Neuronal stem cell (in vitro differentiated cells): ENCODE data around the gene BABAM2.
"Not testable (repeated sequence)": the region's sequence is repeated elsewhere in the genome, so short reads cannot be mapped to it uniquely, and the experiment has no call there.

Experiments
- DNase-seq: peaks from one replicate; pipeline ENCODE4 v3.0.0-alpha.2; 2013; ENCODE audit warnings: low spot score
- H2AFZ ChIP-seq: one replicate; pipeline ENCODE4 v1.6.1; 2013; ENCODE audit warnings: mild to moderate bottlenecking, low read length, inconsistent platforms
- H2AK5ac ChIP-seq: 2 replicates; pipeline ENCODE4 v1.6.1; 2013; ENCODE audit warnings: low read depth, mild to moderate bottlenecking, inconsistent platforms, low read length, moderate library complexity, mixed read lengths
- H2BK120ac ChIP-seq: 2 replicates; pipeline ENCODE4 v1.6.1; 2013; ENCODE audit warnings: low read depth, mild to moderate bottlenecking, inconsistent platforms, low read length, moderate library complexity, mixed read lengths
- H2BK12ac ChIP-seq: one replicate; pipeline ENCODE4 v1.6.1; 2013; ENCODE audit warnings: low read length, inconsistent platforms
- H2BK15ac ChIP-seq: 2 replicates; pipeline ENCODE4 v1.6.1; 2013; ENCODE audit warnings: mild to moderate bottlenecking, low read length, inconsistent platforms, mixed read lengths
- H2BK5ac ChIP-seq: one replicate; pipeline ENCODE4 v1.6.1; 2013; ENCODE audit warnings: inconsistent platforms, mild to moderate bottlenecking, low read length, moderate library complexity
- H3K14ac ChIP-seq: one replicate; pipeline ENCODE4 v1.6.1; 2013; ENCODE audit warnings: low read length, inconsistent platforms
- H3K18ac ChIP-seq: 2 replicates; pipeline ENCODE4 v1.6.1; 2013; ENCODE audit warnings: low read length, inconsistent platforms
- H3K23ac ChIP-seq: 2 replicates; pipeline ENCODE4 v1.6.1; 2013; ENCODE audit warnings: low read depth, mild to moderate bottlenecking, mixed read lengths, low read length, inconsistent platforms; ENCODE audit not compliant: poor library complexity
- H3K27ac ChIP-seq: replicated peaks from 3 replicates; pipeline ENCODE4 v1.5.1; 2013; ENCODE audit warnings: low read length, inconsistent platforms
- H3K27me3 ChIP-seq, 3 experiments: 2 replicates each; pipeline ENCODE4 v1.6.1; 2013; ENCODE audit warnings: low read length in 3 of 3, mild to moderate bottlenecking in 2 of 3, inconsistent platforms in 1 of 3, low read depth in 1 of 3, mixed read lengths in 1 of 3, moderate library complexity in 1 of 3; ENCODE audit not compliant: control insufficient read depth in 3 of 3, insufficient read depth in 3 of 3
- H3K36me3 ChIP-seq, 2 donors: replicated peaks in 1 of 2; 2 replicates each; pipeline ENCODE4 v1.6.1; 2013; ENCODE audit warnings: low read length in 2 of 2; ENCODE audit not compliant: control insufficient read depth in 2 of 2, insufficient read depth in 2 of 2
- H3K4ac ChIP-seq: 2 replicates; pipeline ENCODE4 v1.6.1; 2013; ENCODE audit warnings: inconsistent platforms, mild to moderate bottlenecking, low read length, moderate library complexity
- H3K4me1 ChIP-seq, 2 donors: 1 replicate in 1 of 2; 2 replicates in 1 of 2; pipeline ENCODE4 v1.6.1; 2013; ENCODE audit warnings: low read length in 2 of 2, low read depth in 1 of 2; ENCODE audit not compliant: control insufficient read depth in 2 of 2, insufficient read depth in 1 of 2
- H3K4me2 ChIP-seq: one replicate; pipeline ENCODE4 v1.6.1; 2013; ENCODE audit warnings: mild to moderate bottlenecking, low read length, inconsistent platforms; ENCODE audit not compliant: insufficient read depth, poor library complexity, severe bottlenecking
- H3K4me3 ChIP-seq, 2 donors: 2 replicates each; pipeline ENCODE4 v1.5.1; 2013; ENCODE audit warnings: low read length in 2 of 2, mild to moderate bottlenecking in 2 of 2, inconsistent platforms in 1 of 2, moderate library complexity in 1 of 2
- H3K79me1 ChIP-seq: one replicate; pipeline ENCODE4 v1.6.1; 2013; ENCODE audit warnings: low read depth, mild to moderate bottlenecking, inconsistent platforms, low read length, moderate library complexity
- H3K9ac ChIP-seq: one replicate; pipeline ENCODE4 v1.6.1; 2013; ENCODE audit warnings: mild to moderate bottlenecking, low read depth, low read length, inconsistent platforms; ENCODE audit not compliant: poor library complexity
- H3K9me3 ChIP-seq, 2 donors: replicated peaks in 1 of 2; 2 replicates each; pipeline versions ENCODE3 to v1.6.1; 2013; ENCODE audit warnings: low read length in 2 of 2, mild to moderate bottlenecking in 2 of 2, inconsistent platforms in 1 of 2, low read depth in 1 of 2, mixed read lengths in 1 of 2, moderate library complexity in 1 of 2; ENCODE audit not compliant: control insufficient read depth in 2 of 2, insufficient read depth in 1 of 2
- H4K8ac ChIP-seq: one replicate; pipeline ENCODE4 v1.6.1; 2013; ENCODE audit warnings: low read depth, mild to moderate bottlenecking, inconsistent platforms, low read length, moderate library complexity
- H4K91ac ChIP-seq: one replicate; pipeline ENCODE4 v1.6.1; 2013; ENCODE audit warnings: low read length, low read depth, mild to moderate bottlenecking, inconsistent platforms; ENCODE audit not compliant: poor library complexity
- WGBS, 2 donors: extraction: QIAGEN DNeasy Blood & Tissue Kit; methylation state at CpG; one replicate each; pipeline ENCODE4 v1.1.7; 2013; ENCODE audit warnings: missing lambda C conversion rate in 2 of 2, mixed read lengths in 1 of 2; ENCODE audit not compliant: insufficient read length in 2 of 2, insufficient replicate concordance in 1 of 2; ENCODE audit errors: extremely low coverage in 2 of 2; 5-methylcytosine and 5-hydroxymethylcytosine counted together

The BABAM2 gene

DNA sequence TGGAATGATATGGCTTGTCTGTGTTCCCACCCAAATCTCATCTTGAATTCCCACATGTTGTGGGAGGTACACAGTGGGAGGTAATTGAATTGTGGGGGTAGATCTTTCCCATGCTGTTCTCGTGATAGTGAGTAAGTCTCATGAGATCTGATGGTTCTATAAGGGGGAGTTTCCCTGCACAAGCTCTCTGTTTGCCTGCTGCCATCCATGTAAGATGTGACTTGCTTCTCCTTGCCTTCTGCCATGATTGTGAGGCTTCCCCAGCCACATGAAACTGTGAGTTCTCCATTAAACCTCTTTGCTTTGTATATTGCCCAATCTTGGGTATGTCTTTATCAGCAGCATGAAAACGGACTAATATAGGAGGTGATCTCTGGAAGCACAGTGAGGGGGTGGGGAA, 78.4 kb downstream of the BABAM2 start:
- not testable (repeated sequence) for H3K27ac ChIP-seq, H3K27me3 ChIP-seq, H3K79me1 ChIP-seq, H3K4me1 ChIP-seq, H2BK5ac ChIP-seq, H2BK15ac ChIP-seq, H3K14ac ChIP-seq, H3K36me3 ChIP-seq, H3K4me3 ChIP-seq, H2BK120ac ChIP-seq, DNase-seq, H2AK5ac ChIP-seq, H2AFZ ChIP-seq, H3K4ac ChIP-seq, H3K9ac ChIP-seq, H4K8ac ChIP-seq, H3K23ac ChIP-seq, H2BK12ac ChIP-seq, H4K91ac ChIP-seq, H3K4me2 ChIP-seq, H3K18ac ChIP-seq
- H3K9me3 ChIP-seq = peaks cover 0 to 17% of the 10 kb centered on the region in 2 donors
- WGBS, 2 donors = no CpG with 5 or more reads among the region's 2 CpGs

DNA sequence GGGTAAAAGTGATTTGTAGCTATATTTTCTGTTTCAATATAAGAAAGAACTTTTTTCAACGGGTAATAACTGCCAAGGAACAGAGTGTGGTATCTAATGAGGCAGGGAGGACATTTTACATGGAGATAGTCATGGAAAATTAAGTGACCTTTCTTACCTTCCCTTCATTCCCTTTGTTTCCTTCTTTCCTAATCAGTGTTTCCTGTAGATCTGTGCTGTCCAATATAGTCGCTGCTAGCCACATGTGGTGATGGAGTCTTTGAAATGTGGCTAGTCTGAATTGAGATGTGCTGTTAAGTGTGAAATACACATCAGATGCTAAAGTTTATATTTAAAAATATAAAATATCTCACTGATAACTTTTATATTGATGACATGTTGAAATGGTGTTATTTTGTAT, 81.8 kb downstream of the BABAM2 start:
- peak overlapping the region; percentile 11 for H3K4me2 ChIP-seq
- H2BK12ac ChIP-seq = no peak overlapping the region
- no peak overlapping the region for H3K4ac ChIP-seq
- H4K8ac ChIP-seq = no peak overlapping the region
- no peak overlapping the region for H2AK5ac ChIP-seq
- DNase-seq = no peak
- no peak overlapping the region for H4K91ac ChIP-seq
- no peaks in the 10 kb centered on the region for H3K4me1 ChIP-seq
- no peak overlapping the region for H2BK15ac ChIP-seq
- peaks cover 0 to 13% of the 10 kb centered on the region in 2 donors for H3K9me3 ChIP-seq
- no peaks in the 10 kb centered on the region for H3K79me1 ChIP-seq
- no peak overlapping the region for H3K23ac ChIP-seq
- no peak overlapping the region for H3K9ac ChIP-seq
- no peak overlapping the region for H2AFZ ChIP-seq
- no peak overlapping the region for H2BK5ac ChIP-seq
- no peaks in the 10 kb centered on the region for H3K27me3 ChIP-seq
- H3K36me3 ChIP-seq = no peaks in the 10 kb centered on the region
- no peak overlapping the region for H3K27ac ChIP-seq
- no CpG with 5 or more reads among the region's 2 CpGs for WGBS, 2 donors
- H3K4me3 ChIP-seq = no peak overlapping the region
- H3K14ac ChIP-seq = no peak overlapping the region
- H2BK120ac ChIP-seq = no peak overlapping the region
- no peak overlapping the region for H3K18ac ChIP-seq

DNA sequence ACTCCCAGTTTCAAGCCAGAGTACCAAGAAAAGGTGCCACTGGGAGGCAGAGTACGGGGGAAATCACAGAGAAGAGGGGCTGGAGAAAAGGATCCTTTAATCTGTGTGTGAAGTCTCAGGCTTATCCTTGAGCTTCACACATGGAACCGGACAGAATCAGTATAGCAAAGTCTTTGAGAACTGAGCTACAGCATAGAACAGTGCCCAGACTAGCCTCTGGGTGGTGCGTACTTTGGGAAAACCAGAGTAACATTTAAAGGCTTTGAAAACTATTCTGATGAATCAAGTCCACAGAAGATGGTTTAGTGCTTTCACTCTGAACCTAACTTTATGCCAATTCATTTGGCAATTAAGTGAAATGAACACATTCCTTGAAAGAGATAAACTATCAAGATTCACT, 83.1 kb downstream of the BABAM2 start:
- peaks cover 0 to 4% of the 10 kb centered on the region in 2 donors for H3K9me3 ChIP-seq
- no peak overlapping the region for H2BK12ac ChIP-seq
- no peaks in the 10 kb centered on the region for H3K4me1 ChIP-seq
- no peak overlapping the region for H2AFZ ChIP-seq
- H3K27me3 ChIP-seq = no peaks in the 10 kb centered on the region
- H3K14ac ChIP-seq = no peak overlapping the region
- no peak overlapping the region for H3K4me3 ChIP-seq
- H2BK5ac ChIP-seq = no peak overlapping the region
- DNase-seq = no peak
- H3K23ac ChIP-seq = no peak overlapping the region
- H3K18ac ChIP-seq = no peak overlapping the region
- H3K4ac ChIP-seq = no peak overlapping the region
- H3K9ac ChIP-seq = no peak overlapping the region
- no peaks in the 10 kb centered on the region for H3K36me3 ChIP-seq
- H2BK120ac ChIP-seq = no peak overlapping the region
- no peaks in the 10 kb centered on the region for H3K79me1 ChIP-seq
- no CpG with 5 or more reads among the region's 3 CpGs for WGBS, 2 donors
- no peak overlapping the region for H4K91ac ChIP-seq
- H4K8ac ChIP-seq = no peak overlapping the region
- no peak overlapping the region for H2BK15ac ChIP-seq
- no peak overlapping the region for H3K27ac ChIP-seq
- no peak overlapping the region for H2AK5ac ChIP-seq
- no peak overlapping the region for H3K4me2 ChIP-seq

DNA sequence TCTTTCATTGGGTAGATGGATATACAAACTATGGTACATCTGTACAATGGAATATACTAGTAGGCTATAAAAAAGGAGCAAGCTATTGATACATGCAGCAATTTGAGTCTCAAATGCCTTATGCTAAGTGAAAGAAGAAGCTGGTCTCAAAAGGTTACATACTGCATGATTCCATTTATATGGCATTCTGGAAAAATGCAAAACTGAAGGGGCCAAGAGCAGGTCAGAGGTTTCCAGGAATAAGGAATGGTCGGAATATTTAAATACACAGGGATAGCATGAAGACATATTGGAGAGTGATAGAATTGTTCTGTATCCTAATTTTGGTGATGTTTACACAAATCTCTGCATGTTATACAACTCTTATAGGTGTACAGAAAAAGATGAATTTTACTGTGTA, 85.8 kb downstream of the BABAM2 start:
- no peak overlapping the region for H2BK12ac ChIP-seq
- H2AFZ ChIP-seq = no peak overlapping the region
- H2BK15ac ChIP-seq = no peak overlapping the region
- H2AK5ac ChIP-seq = no peak overlapping the region
- H3K4ac ChIP-seq = no peak overlapping the region
- no peak overlapping the region for H4K91ac ChIP-seq
- no peak overlapping the region for H3K23ac ChIP-seq
- WGBS, 2 donors = no CpG with 5 or more reads among the region's 1 CpG
- no peaks in the 10 kb centered on the region for H3K79me1 ChIP-seq
- H4K8ac ChIP-seq = no peak overlapping the region
- DNase-seq = no peak
- no peak overlapping the region for H3K9ac ChIP-seq
- no peak overlapping the region for H2BK120ac ChIP-seq
- H3K4me2 ChIP-seq = no peak overlapping the region
- H3K27me3 ChIP-seq = no peaks in the 10 kb centered on the region
- no peak overlapping the region for H2BK5ac ChIP-seq
- no peak overlapping the region for H3K4me3 ChIP-seq
- no peaks in the 10 kb centered on the region for H3K9me3 ChIP-seq
- no peaks in the 10 kb centered on the region for H3K36me3 ChIP-seq
- no peak overlapping the region for H3K27ac ChIP-seq
- no peaks in the 10 kb centered on the region for H3K4me1 ChIP-seq
- H3K18ac ChIP-seq = no peak overlapping the region
- no peak overlapping the region for H3K14ac ChIP-seq
